ENCODE data around the gene MFAP4.

Gene MFAP4

GRCh38 chr17:19361326-19361725 lies 25.7 kb downstream of the MFAP4 start (continued):
- TF ChIP-seq ZBTB11 (tag by site-specific recombination; conservative IDR thresholded peaks at IDR 0.05; ENCODE audit: low read depth) (peak; percentile 75), ZNF37A (tag by site-specific recombination; IDR thresholded peaks at IDR 0.05) (no peak), ZBTB1 (tag by site-specific recombination; IDR thresholded peaks at IDR 0.05) (no peak), ZNF10 (tag by site-specific recombination; IDR thresholded peaks at IDR 0.05) (no peak), GLIS1 (tag by site-specific recombination; IDR thresholded peaks at IDR 0.05) (no peak), ZNF23 (tag by site-specific recombination; IDR thresholded peaks at IDR 0.05; ENCODE audit: borderline replicate concordance) (no peak), ZSCAN30 (tag by site-specific recombination; IDR thresholded peaks at IDR 0.05) (no peak), ZSCAN4 (tag by site-specific recombination; IDR thresholded peaks at IDR 0.05) (peak; percentile 69), ZNF398 (tag by site-specific recombination; IDR thresholded peaks at IDR 0.05) (0 out of 2 replicates have a peak, but pooled peaks have one; percentile 21), ZNF248 (tag by site-specific recombination; IDR thresholded peaks at IDR 0.05) (no peak), ZNF449 (tag by site-specific recombination; IDR thresholded peaks at IDR 0.05) (no peak), ZNF473 (tag by site-specific recombination; IDR thresholded peaks at IDR 0.05) (no peak), ZNF2 (tag by site-specific recombination; IDR thresholded peaks at IDR 0.05) (no peak), ZNF600 (tag by site-specific recombination; IDR thresholded peaks at IDR 0.05) (no peak), HIC1 (tag by site-specific recombination; IDR thresholded peaks at IDR 0.05) (no peak), ZNF391 (tag by site-specific recombination; IDR thresholded peaks at IDR 0.05; ENCODE audit: borderline replicate concordance, low read depth) (no peak), ZNF561 (tag by site-specific recombination; IDR thresholded peaks at IDR 0.05; ENCODE audit: borderline replicate concordance) (no peak), SALL2 (tag by site-specific recombination; IDR thresholded peaks at IDR 0.05; ENCODE audit: borderline replicate concordance) (no peak), WT1 (tag by site-specific recombination; IDR thresholded peaks at IDR 0.05) (peak; percentile 20; the same call in 1 of the 2 replicates), SP7 (tag by site-specific recombination; IDR thresholded peaks at IDR 0.05) (no peak), ZNF555 (tag by site-specific recombination; conservative IDR thresholded peaks at IDR 0.05) (no peak), ZNF223 (tag by site-specific recombination; IDR thresholded peaks at IDR 0.05) (no peak), ZNF664 (tag by site-specific recombination; IDR thresholded peaks at IDR 0.05) (no peak), ZNF639 (tag by site-specific recombination; IDR thresholded peaks at IDR 0.05) (no peak), YY1 (tag by site-specific recombination; IDR thresholded peaks at IDR 0.05) (no peak), MZF1 (tag by site-specific recombination; IDR thresholded peaks at IDR 0.05; ENCODE audit: borderline replicate concordance) (no peak), ZNF202 (tag by site-specific recombination; IDR thresholded peaks at IDR 0.05; ENCODE audit: borderline replicate concordance) (no peak), ZNF341 (tag by site-specific recombination; IDR thresholded peaks at IDR 0.05; ENCODE audit: low read depth) (peak; percentile 44), ZNF175 (tag by site-specific recombination; IDR thresholded peaks at IDR 0.05) (no peak)
